22Rv1 (cell line): ENCODE data around the gene EIF2D.

Experiments
- ZFX ChIP-seq: fragments of 450-650 bp; IDR thresholded peaks from 2 replicates; pipeline ENCODE4 v1.6.1; 2017; ENCODE audit warnings: antibody characterized with exemption, borderline replicate concordance
- TF ChIP-seq, protein P1 (sequence below): fragments of 450-650 bp; IDR thresholded peaks from 2 replicates; pipeline ENCODE4 v1.5.1; 2017; ENCODE audit warnings: mild to moderate bottlenecking

GRCh38 chr1:206551296-206551985 lies 60.8 kb downstream of the EIF2D start:
- TF ChIP-seq, protein P1, sequence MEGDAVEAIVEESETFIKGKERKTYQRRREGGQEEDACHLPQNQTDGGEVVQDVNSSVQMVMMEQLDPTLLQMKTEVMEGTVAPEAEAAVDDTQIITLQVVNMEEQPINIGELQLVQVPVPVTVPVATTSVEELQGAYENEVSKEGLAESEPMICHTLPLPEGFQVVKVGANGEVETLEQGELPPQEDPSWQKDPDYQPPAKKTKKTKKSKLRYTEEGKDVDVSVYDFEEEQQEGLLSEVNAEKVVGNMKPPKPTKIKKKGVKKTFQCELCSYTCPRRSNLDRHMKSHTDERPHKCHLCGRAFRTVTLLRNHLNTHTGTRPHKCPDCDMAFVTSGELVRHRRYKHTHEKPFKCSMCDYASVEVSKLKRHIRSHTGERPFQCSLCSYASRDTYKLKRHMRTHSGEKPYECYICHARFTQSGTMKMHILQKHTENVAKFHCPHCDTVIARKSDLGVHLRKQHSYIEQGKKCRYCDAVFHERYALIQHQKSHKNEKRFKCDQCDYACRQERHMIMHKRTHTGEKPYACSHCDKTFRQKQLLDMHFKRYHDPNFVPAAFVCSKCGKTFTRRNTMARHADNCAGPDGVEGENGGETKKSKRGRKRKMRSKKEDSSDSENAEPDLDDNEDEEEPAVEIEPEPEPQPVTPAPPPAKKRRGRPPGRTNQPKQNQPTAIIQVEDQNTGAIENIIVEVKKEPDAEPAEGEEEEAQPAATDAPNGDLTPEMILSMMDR: no peak
- no peak for TF ChIP-seq ZFX
